Endometrial microvascular endothelial cells (primary cell): ENCODE data around the gene DHRS9. TPM values are rescaled to one million over a fixed set of nuclear protein-coding genes. Genes with fewer than 3 reads are reported as not detected.
"Not testable (repeated sequence)": the region's sequence is repeated elsewhere in the genome, so short reads cannot be mapped to it uniquely, and the experiment has no call there.

ENCODE experiments used
- in situ Hi-C: cut with HindIII; loops from 2 replicates; pipeline ENCODE4 v1.10.0; 2017; ENCODE audit warnings: low sequenced_read_pairs, low pct_unique_long_range_greater_than_20kb; ENCODE audit errors: inconsistent ontology term
- total RNA-seq: library from RNA; depleted of rRNA; stranded (reverse); fragments of >200 nt; gene quantifications from one replicate; pipeline ENCODE4 v1.2.3, GENCODE V29; 2015; ENCODE audit errors: inconsistent ontology term

The DHRS9 gene
- total RNA-seq, 1 donor from 2014 or later, result not detected

- in situ Hi-C loops, result no loop called here
Observed at GRCh38 chr2:169116993-169117392, 47.6 kb downstream of the DHRS9 start.

- in situ Hi-C loops, result no loop called here
Observed at GRCh38 chr2:169118060-169118459, 48.7 kb downstream of the DHRS9 start.

GRCh38 chr2:169119123-169119760 lies 49.9 kb downstream of the DHRS9 start:
- in situ Hi-C loops, result no loop called here

GRCh38 chr2:169119851-169120250 lies 50.5 kb downstream of the DHRS9 start:
- in situ Hi-C loops, result no loop called here

- in situ Hi-C loops, result no loop called here
Observed at GRCh38 chr2:169129703-169130243, 60.4 kb downstream of the DHRS9 start.

DNA sequence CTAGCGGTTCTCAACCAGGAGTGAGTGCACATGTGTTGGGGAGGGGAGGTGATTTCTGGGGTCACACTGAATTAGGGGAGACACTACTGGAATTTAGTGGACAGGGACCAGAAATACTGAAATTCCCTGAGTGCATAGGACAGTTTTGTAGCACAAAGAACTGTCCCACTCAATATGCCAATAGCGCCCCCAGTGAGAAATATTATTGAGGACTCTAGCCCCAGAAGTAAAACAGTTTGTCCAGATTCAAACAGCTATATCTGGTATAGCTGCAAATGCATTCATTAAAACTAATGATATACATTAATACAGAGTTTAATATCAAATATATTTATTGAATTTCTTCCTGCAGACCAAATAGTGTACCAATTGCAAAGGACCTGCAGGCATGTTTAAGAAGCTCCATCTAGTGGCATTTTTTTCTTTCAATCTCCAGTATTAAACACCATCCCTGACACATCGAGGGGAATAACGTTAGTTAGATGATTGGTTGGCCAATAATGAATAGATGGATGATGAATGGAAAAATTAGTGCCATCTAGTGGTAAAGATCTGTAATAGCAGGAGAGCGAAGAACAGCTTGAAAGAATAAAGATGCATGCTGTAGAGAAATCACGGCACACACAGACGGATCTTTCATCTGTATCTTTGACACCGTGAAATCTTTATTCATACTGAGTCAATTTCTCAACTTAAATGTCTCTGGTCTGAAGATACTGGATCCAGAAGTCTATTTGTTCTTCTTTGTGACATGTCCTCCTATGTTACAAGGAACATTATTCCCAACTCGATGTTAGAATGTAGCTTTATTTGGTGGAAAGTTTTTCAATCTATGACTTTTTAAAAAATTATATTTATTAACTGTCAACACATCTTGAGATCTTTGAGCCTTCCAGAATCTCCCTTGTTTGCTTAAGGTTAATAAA lies 62.5 kb downstream of the DHRS9 start:
- in situ Hi-C loops, result no loop called here

- in situ Hi-C loops, result not testable (repeated sequence)
Observed at GRCh38 chr2:169134272-169134671, 64.9 kb downstream of the DHRS9 start.

GRCh38 chr2:169136428-169136827 lies 67.1 kb downstream of the DHRS9 start:
- in situ Hi-C loops, result not testable (repeated sequence)

GRCh38 chr2:169136885-169137534 lies 67.6 kb downstream of the DHRS9 start:
- in situ Hi-C loops, result no loop called here

- in situ Hi-C loops, result no loop called here
Observed at GRCh38 chr2:169137924-169138323, 68.6 kb downstream of the DHRS9 start.

GRCh38 chr2:169139145-169139544 lies 69.8 kb downstream of the DHRS9 start:
- in situ Hi-C loops, result no loop called here

DNA sequence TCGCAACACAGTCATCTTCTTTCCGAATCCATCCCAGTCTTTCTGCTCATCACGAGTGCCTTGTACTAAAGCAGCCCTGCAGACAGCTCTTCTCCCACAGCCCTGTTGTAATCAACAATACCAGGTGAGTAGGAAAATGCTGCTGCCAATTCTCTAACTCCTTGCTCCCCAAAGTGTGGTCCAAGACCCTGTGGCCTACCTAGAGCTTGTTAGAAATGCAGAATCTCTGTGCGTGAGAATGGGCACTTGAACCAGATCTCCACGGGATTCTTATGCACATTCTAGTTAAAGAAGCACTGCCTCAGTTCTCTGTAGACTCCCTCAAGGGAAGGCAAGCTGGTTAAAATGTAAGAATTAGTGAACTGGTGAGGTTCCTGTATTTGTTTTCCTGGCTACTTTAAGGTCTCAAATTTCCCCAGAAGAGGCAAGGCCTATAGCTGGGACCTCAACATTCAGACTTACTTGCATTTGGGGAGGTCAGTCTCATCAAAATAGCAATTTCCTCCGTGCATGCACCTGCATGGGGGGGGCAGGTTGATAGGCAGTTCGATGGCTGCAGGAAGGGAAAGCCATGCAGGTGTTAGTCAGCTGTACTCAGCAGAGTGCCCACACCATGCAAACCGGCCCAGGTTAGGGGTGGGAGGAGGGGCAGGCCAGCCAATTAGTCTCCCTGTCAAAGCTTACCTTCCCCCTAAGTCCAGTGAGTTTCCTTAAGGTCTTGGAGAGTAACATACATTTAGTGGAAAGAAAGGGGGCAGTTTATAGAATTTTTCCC lies 70.8 kb downstream of the DHRS9 start:
- in situ Hi-C loops, result no loop called here

DNA sequence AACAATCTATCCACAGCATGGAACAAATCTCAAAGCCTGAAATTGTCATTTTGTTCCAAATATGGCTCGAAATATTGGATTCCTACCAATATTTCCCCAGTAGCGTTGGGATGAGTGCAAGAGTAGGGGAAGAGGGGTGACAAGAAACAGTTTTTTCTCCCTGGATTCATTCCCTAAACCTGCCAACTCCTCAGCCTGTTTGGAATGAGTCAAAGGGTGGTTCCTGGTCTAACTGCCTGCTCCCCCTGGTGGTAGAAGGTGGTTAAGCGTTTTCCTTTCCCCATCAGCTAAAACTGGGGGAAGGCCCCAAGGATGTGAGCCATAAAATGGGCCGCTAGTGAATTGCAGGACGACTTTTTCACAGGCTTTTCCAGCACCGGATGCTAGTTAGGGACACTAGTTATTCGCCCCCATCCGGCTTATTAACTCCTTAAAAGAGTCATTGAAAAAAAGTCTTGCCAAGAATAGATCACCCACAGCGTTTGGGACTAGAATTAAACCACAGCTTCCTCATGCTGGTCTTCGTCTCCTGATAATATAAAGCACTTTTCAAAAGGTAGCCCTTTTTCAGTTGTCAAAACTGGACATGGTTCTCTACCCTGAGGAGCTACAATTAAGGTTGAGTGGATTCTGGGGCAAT lies 72.5 kb downstream of the DHRS9 start:
- in situ Hi-C loops, result no loop called here

DNA sequence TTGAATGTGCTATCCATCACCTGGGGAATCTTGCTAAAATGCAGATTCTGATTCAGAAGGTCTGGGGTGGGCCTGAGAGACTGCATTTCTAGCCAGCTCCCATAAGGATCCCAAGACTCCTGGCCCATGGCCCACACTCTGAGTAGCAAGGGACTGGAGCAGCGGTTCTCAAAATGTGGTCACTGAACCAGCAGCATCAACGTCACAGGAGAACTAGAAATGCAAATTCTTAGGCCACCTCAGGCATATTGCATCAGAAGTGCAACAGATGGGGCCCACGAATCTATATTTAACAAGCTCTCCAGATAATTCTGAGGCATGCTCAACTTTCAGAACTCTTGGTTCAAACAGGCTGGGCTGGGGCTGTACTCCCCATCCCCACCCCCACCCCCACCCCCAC lies 74.6 kb downstream of the DHRS9 start:
- in situ Hi-C loops, result no loop called here

Other genes starting within 250 kb of the DHRS9 start
- gene SPC25, start 179.1 kb upstream of the DHRS9 start, total RNA-seq, result 9.9 TPM
- not detected for gene G6PC2, start 168.3 kb upstream of the DHRS9 start, total RNA-seq
- gene ABCB11, start 38.2 kb upstream of the DHRS9 start, total RNA-seq, result not detected